Measurements from ENCODE around the gene SLC25A13.

Gene SLC25A13

GRCh38 chr7:96238976-96239766 lies 82.7 kb downstream of the SLC25A13 start:
- DNase-seq, result no peak

GRCh38 chr7:96238474-96238873 lies 83.4 kb downstream of the SLC25A13 start:
- no peak for DNase-seq

GRCh38 chr7:96237040-96237439 lies 84.9 kb downstream of the SLC25A13 start:
- DNase-seq, result no peak

- DNase-seq, result no peak
Observed at GRCh38 chr7:96236198-96237039, 85.5 kb downstream of the SLC25A13 start.

- DNase-seq, result no peak
Observed at GRCh38 chr7:96235281-96235680, 86.6 kb downstream of the SLC25A13 start.

GRCh38 chr7:96233528-96234154 lies 88.3 kb downstream of the SLC25A13 start:
- DNase-seq, result no peak

GRCh38 chr7:96233084-96233483 lies 88.8 kb downstream of the SLC25A13 start:
- DNase-seq, result no peak

GRCh38 chr7:96228760-96229159 lies 93.1 kb downstream of the SLC25A13 start:
- no peak for DNase-seq

GRCh38 chr7:96225251-96225650 lies 96.6 kb downstream of the SLC25A13 start:
- no peak for DNase-seq

- DNase-seq, result no peak
Observed at GRCh38 chr7:96224685-96225084, 97.2 kb downstream of the SLC25A13 start.

- DNase-seq, result no peak
Observed at GRCh38 chr7:96224073-96224472, 97.8 kb downstream of the SLC25A13 start.

GRCh38 chr7:96221888-96222287 lies 100.0 kb downstream of the SLC25A13 start:
- no peak for DNase-seq

- no peak for DNase-seq
Observed at GRCh38 chr7:96219378-96220130, 102.3 kb downstream of the SLC25A13 start.

- DNase-seq, result no peak
Observed at GRCh38 chr7:96218664-96219243, 103.1 kb downstream of the SLC25A13 start.

- DNase-seq, result no peak
Observed at GRCh38 chr7:96217147-96217546, 104.8 kb downstream of the SLC25A13 start.

- no peak for DNase-seq
Observed at GRCh38 chr7:96216373-96216772, 105.5 kb downstream of the SLC25A13 start.

GRCh38 chr7:96212474-96212873 lies 109.4 kb downstream of the SLC25A13 start:
- no peak for DNase-seq

GRCh38 chr7:96211954-96212353 lies 109.9 kb downstream of the SLC25A13 start:
- no peak for DNase-seq

- no peak for DNase-seq
Observed at GRCh38 chr7:96205665-96206064, 116.2 kb downstream of the SLC25A13 start.

GRCh38 chr7:96204601-96205000 lies 117.3 kb downstream of the SLC25A13 start:
- DNase-seq, result no peak

- DNase-seq, result no peak
Observed at GRCh38 chr7:96203786-96204185, 118.1 kb downstream of the SLC25A13 start.

GRCh38 chr7:96202102-96202501 lies 119.8 kb downstream of the SLC25A13 start:
- no peak for DNase-seq
